GM12801 (cell line): Measurements from ENCODE around the gene XRN1.

ENCODE experiments used
- TF ChIP-seq, protein P1 (sequence below): IDR thresholded peaks from one replicate; pipeline ENCODE4 v1.5.1; 2011; ENCODE audit warnings: control low read depth; ENCODE audit not compliant: insufficient read length; ENCODE audit errors: extremely low read depth

Gene XRN1

DNA sequence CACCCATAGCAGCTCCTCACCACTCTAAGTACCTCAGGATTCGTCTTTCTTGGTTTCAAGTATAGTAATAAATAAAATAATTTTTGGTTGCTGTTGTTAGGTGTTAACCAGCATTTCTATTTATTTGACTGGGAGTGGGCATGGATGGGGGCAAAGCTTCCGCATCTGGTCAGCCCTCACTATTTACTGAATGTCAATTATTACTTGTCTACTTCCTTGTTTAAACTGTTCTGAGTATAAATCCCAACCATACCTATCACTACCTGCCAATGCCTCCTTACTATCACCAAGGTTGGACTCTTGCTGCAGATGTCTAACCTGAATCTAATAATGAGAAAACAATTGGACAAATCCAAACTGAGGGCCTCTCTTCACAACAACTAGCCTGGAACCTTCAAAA, 180.6 kb downstream of the XRN1 start:
- TF ChIP-seq, protein P1, sequence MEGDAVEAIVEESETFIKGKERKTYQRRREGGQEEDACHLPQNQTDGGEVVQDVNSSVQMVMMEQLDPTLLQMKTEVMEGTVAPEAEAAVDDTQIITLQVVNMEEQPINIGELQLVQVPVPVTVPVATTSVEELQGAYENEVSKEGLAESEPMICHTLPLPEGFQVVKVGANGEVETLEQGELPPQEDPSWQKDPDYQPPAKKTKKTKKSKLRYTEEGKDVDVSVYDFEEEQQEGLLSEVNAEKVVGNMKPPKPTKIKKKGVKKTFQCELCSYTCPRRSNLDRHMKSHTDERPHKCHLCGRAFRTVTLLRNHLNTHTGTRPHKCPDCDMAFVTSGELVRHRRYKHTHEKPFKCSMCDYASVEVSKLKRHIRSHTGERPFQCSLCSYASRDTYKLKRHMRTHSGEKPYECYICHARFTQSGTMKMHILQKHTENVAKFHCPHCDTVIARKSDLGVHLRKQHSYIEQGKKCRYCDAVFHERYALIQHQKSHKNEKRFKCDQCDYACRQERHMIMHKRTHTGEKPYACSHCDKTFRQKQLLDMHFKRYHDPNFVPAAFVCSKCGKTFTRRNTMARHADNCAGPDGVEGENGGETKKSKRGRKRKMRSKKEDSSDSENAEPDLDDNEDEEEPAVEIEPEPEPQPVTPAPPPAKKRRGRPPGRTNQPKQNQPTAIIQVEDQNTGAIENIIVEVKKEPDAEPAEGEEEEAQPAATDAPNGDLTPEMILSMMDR: no peak

DNA sequence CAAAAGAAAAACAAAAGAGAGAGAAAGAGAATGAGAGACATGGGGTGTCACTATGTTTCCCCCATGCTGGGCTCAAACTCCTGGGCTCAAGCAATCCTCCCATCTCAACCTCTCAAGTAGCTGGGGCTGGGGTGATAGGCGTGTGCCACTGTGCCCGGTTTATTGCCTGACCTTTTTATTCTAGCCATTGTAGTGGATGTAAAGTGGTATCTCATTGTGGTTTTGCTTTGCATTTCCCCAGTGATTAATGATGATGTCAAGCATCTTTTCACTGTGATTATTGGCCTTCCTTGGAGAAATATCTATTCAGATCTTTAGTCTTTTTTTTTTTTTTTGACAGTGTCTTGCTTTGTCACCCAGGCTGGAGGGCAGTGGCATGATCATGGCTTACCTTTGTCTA, 184.7 kb downstream of the XRN1 start:
- TF ChIP-seq, protein P1: no peak

DNA sequence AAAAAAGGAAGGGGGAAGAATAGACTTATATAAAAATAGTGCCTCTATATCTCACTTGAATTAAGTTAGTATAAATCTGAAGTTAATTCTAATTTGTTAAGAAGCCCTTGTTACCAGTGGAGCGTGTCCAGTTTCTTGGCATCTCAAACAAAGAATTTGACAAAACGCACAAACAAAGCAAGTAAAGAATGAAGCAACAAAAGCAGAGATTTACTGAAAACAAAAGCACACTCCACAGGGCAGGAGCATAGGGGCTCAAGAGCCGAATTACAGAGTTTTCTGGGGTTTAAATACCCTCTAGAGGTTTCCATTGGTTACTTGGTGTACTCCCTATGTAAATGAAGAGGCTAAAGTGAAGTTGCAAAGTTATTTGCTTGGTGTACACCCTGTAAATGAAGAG, 188.5 kb downstream of the XRN1 start:
- TF ChIP-seq, protein P1: no peak

DNA sequence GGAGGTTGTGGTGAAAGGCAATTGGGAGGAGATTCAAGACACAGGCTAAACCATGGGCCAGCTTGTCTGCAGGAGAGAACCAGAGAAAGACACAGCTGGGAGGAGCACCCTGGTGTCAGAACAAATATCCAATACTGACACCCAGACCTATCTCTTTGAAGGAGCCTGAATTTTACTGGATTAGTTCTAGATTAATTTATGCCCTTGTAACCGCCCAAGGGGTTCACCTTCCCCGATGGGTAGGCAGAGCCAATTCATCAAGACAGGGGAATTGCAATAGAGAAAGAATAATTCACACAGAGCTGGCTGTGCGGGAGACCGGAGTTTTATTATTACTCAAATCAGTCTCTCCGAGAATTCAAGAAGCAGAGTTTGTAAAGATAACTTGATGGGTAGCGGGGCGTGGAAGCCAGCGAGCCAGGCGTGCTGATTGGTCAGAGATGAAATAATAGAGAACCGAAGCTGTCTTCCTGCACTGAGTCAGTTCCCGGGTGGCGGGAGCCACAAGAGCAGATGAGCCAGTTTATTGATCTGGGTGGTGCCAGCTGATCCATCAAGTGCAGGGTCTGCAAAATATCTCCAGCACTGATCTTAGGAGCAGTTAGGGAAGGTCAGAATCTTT, 191.0 kb downstream of the XRN1 start:
- TF ChIP-seq, protein P1: no peak
